Uterus (tissue), 2 donors: Measurements from ENCODE around the gene COL19A1.

Source experiments
- CTCF ChIP-seq, 4 experiments: fragments of 200-600 bp in 2 of 4; fragments of 450-650 bp in 2 of 4; sonication (generic) in 2 of 4; IDR thresholded peaks; one replicate each; pipeline ENCODE4 v1.5.1; 2016 to 2019; ENCODE audit warnings: antibody characterized with exemption in 4 of 4, mild to moderate bottlenecking in 2 of 4, moderate library complexity in 1 of 4
- POLR2A ChIP-seq, 2 donors: fragments of 450-650 bp; IDR thresholded peaks; one replicate each; pipeline ENCODE4 v1.6.1; 2016; ENCODE audit warnings: antibody characterized with exemption in 2 of 2, mild to moderate bottlenecking in 1 of 2, moderate library complexity in 1 of 2

DNA sequence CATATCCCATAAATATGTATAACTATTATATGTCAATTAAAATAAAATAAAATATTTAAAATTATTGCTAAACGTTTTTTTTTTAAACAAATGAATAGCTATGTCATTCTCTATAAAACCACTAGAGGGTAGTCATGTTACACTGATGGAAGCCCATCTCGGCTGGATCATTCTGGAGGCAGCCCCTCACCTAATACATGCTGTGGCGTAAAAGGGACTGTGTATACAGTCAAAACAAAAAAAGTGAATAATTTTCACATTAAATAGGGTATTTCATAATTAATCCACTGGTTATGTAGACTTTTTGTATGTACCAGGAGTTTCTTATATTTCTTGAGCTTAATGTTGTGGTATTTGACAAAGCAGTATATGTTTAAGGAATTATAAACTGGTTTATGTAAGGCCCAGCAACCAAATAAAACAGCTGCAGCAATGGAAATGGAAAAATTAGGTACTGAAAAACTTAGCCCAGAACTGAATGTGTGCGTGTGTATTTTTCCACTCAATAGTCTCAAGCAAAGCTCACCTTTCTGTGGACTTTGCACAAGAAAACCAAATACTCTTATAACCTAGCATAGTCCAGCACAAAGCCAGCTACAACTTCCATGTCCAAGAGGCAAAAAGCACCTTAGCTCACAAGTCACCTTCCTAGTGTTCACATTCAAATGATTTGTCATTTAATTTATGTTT lies 354.8 kb downstream of the COL19A1 start:
- TF ChIP-seq CTCF (IDR thresholded peaks at IDR 0.05) (peak; percentile 26 to 62 (median 46)), POLR2A (IDR thresholded peaks at IDR 0.05) (no peak)
